ENCODE data around the gene CAMK2A.

DNA sequence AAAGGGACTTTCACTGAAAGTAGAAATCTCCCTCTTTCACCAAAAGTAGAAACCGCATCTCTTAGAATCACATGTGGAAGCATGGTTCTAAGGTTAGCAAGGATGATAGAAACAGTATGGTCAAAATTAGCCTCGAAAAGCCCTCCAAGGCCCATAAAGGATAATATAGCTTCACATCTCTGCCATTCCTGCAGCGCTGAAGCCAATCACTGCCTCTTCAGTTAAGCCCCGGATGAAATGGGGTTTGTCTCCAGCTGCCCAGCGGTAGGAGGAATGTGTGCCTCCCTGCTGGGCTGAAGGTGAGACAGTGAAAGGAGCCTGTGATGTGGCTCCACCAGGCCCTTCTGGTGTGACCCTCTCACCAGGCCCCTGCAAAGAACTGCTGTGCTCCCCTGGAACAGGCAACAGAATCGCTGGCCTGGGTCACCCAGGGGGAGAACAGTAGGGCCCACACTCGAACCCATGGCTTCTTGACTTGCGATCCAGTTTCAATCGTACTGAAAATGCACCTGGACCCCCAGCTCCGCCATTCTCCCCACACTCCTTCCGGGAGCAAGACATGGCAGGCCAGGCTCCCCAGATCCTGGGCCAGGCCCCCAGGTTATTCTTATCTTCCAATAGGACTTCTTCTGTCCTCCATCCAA lies 47.2 kb downstream of the CAMK2A start:
- TF ChIP-seq CTCF (IDR thresholded peaks at IDR 0.05; ENCODE audit: extremely low read depth in 1 of 2, insufficient read depth in 1 of 2, low read depth in 1 of 2, low read length in 2 of 2) (no peak), EZH2 (IDR thresholded peaks at IDR 0.05; ENCODE audit: borderline replicate concordance, low read depth, low read length, severe bottlenecking) (no peak), POLR2A (IDR thresholded peaks at IDR 0.05; ENCODE audit: low read depth, low read length) (no peak), GATA2 (IDR thresholded peaks at IDR 0.05; ENCODE audit: insufficient read depth, insufficient read length, low read depth, low read length) (no peak), FOS (IDR thresholded peaks at IDR 0.05; ENCODE audit: borderline replicate concordance, insufficient read depth, low read length) (no peak), POLR2AphosphoS5 (IDR thresholded peaks at IDR 0.05; ENCODE audit: insufficient read depth, low read depth, low read length) (no peak)
- TF ChIP-seq, protein P1, sequence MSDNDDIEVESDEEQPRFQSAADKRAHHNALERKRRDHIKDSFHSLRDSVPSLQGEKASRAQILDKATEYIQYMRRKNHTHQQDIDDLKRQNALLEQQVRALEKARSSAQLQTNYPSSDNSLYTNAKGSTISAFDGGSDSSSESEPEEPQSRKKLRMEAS (IDR thresholded peaks at IDR 0.05; ENCODE audit: insufficient read depth, insufficient read length), result no peak

Measured in endothelial cell of umbilical vein (primary cell).